Small intestine (tissue), 7 donors: ENCODE results near the gene KIRREL3. TPM values are rescaled to one million over a fixed set of nuclear protein-coding genes. Genes with fewer than 3 reads are reported as not detected.

Experiments used
- DNase-seq, 2 donors: peaks; one replicate each; pipeline versions ENCODE4 v3.0.0 to v3.0.0-alpha.2; 2013
- FAIRE-seq: peaks from 2 replicates; lab custom pipeline; 2012; peaks lifted over from hg19 to GRCh38; lab: Jason Lieb, UNC
- H3K27ac ChIP-seq, 3 donors: one replicate each; pipeline ENCODE4 v1.5.1; 2013; ENCODE audit warnings: low read length in 2 of 3, mild to moderate bottlenecking in 2 of 3, control low read depth in 1 of 3, inconsistent platforms in 1 of 3, low read depth in 1 of 3, moderate library complexity in 1 of 3
- H3K27me3 ChIP-seq, 3 donors: one replicate each; pipeline ENCODE4 v1.6.1; 2013; ENCODE audit warnings: low read length in 3 of 3, inconsistent platforms in 1 of 3; ENCODE audit not compliant: control insufficient read depth in 3 of 3, insufficient read depth in 3 of 3
- H3K36me3 ChIP-seq, 3 donors: one replicate each; pipeline ENCODE4 v1.6.1; 2013; ENCODE audit warnings: low read length in 3 of 3, inconsistent platforms in 1 of 3, low read depth in 1 of 3, mild to moderate bottlenecking in 1 of 3, moderate library complexity in 1 of 3; ENCODE audit not compliant: control insufficient read depth in 3 of 3, insufficient read depth in 2 of 3
- H3K4me1 ChIP-seq, 3 donors: one replicate each; pipeline ENCODE4 v1.6.1; 2013; ENCODE audit warnings: low read length in 2 of 3, inconsistent platforms in 1 of 3, low read depth in 1 of 3, mild to moderate bottlenecking in 1 of 3, moderate library complexity in 1 of 3; ENCODE audit not compliant: control insufficient read depth in 3 of 3, insufficient read depth in 2 of 3
- H3K4me3 ChIP-seq, 3 donors: one replicate each; pipeline ENCODE4 v1.5.1; 2013; ENCODE audit warnings: low read length in 3 of 3, control low read depth in 1 of 3, inconsistent platforms in 1 of 3, low read depth in 1 of 3, mild to moderate bottlenecking in 1 of 3, moderate library complexity in 1 of 3
- H3K9me3 ChIP-seq, 2 donors: one replicate each; pipeline ENCODE4 v1.6.1; 2013; ENCODE audit warnings: low read depth in 1 of 2, low read length in 1 of 2; ENCODE audit not compliant: control insufficient read depth in 2 of 2, insufficient read depth in 1 of 2
- WGBS, 3 donors: extraction: QIAGEN DNeasy Blood & Tissue Kit; methylation state at CpG; one replicate each; pipeline ENCODE4 v1.1.7; 2013; 5-methylcytosine and 5-hydroxymethylcytosine counted together
- polyA plus RNA-seq, 4 donors: library from polyadenylated mRNA; stranded (reverse) in 3 of 4; unstranded in 1 of 4; fragments of 200-250 nt in 3 of 4; fragments of 120-200 nt in 1 of 4; gene quantifications; one replicate each; pipeline versions ENCODE4 v1.2.1 to v1.2.3, GENCODE V29; 2013
- donor health status: healthy with polysubstance abuse.
- donor health status: control.
- donor health status: control.
- donor health status: Bipolar disorder and iron deficiency.
- donor health status: healthy.

The KIRREL3 gene
- polyA plus RNA-seq, 4 donors, result 0.18 to 0.61 TPM; not detected in 2

GRCh38 chr11:126460417-126461095, 540.0 kb downstream of the KIRREL3 start:
- FAIRE-seq (no peak), DNase-seq (no peak)
- 62 to 82% (median 65%) methylated on average over 15 of the region's 15 CpGs for WGBS, 3 donors
- Histone ChIP-seq H3K27ac (no peak overlapping the region), H3K4me3 (no peak overlapping the region), H3K36me3 (no peaks in the 10 kb centered on the region), H3K9me3 (peaks cover 0 to 3% of the 10 kb centered on the region in 2 donors), H3K4me1 (no peaks in the 10 kb centered on the region), H3K27me3 (peaks cover 0 to 20% (median 0%) of the 10 kb centered on the region in 3 donors)

- Histone ChIP-seq H3K27me3 (peaks cover 0 to 15% (median 0%) of the 10 kb centered on the region in 3 donors), H3K9me3 (peaks cover 0 to 3% of the 10 kb centered on the region in 2 donors), H3K4me3 (no peak overlapping the region), H3K27ac (no peak overlapping the region), H3K4me1 (no peaks in the 10 kb centered on the region), H3K36me3 (no peaks in the 10 kb centered on the region)
- WGBS, 3 donors, result 60 to 65% (median 61%) methylated on average over 10 of the region's 10 CpGs
- no peak for DNase-seq
- no peak for FAIRE-seq
Measured at GRCh38 chr11:126459691-126460281, 540.8 kb downstream of the KIRREL3 start.

GRCh38 chr11:126457817-126458216, 542.8 kb downstream of the KIRREL3 start:
- Histone ChIP-seq H3K4me3 (no peak overlapping the region), H3K27me3 (peaks cover 0 to 14% (median 0%) of the 10 kb centered on the region in 3 donors), H3K27ac (no peak overlapping the region), H3K9me3 (no peaks in the 10 kb centered on the region), H3K36me3 (no peaks in the 10 kb centered on the region), H3K4me1 (no peaks in the 10 kb centered on the region)
- DNase-seq (no peak), FAIRE-seq (no peak)
- 60 to 77% (median 77%) methylated on average over 8 of the region's 8 CpGs for WGBS, 3 donors

- Histone ChIP-seq H3K27me3 (peaks cover 0 to 22% (median 0%) of the 10 kb centered on the region in 3 donors), H3K4me1 (no peaks in the 10 kb centered on the region), H3K27ac (no peak overlapping the region), H3K9me3 (no peaks in the 10 kb centered on the region), H3K4me3 (no peak overlapping the region), H3K36me3 (no peaks in the 10 kb centered on the region)
- 65 to 78% (median 72%) methylated on average over 20 of the region's 20 CpGs for WGBS, 3 donors
- no peak for DNase-seq
- FAIRE-seq, result no peak
Measured at GRCh38 chr11:126456783-126457542, 543.6 kb downstream of the KIRREL3 start.

GRCh38 chr11:126456089-126456488, 544.5 kb downstream of the KIRREL3 start:
- DNase-seq (no peak), FAIRE-seq (no peak)
- no peak overlapping the region for H3K4me3 ChIP-seq
- 81 to 89% (median 84%) methylated on average over 15 of the region's 15 CpGs for WGBS, 3 donors
- no peaks in the 10 kb centered on the region for H3K4me1 ChIP-seq
- peaks cover 0 to 24% (median 0%) of the 10 kb centered on the region in 3 donors for H3K27me3 ChIP-seq
- no peaks in the 10 kb centered on the region for H3K36me3 ChIP-seq
- H3K27ac ChIP-seq, result no peak overlapping the region
- H3K9me3 ChIP-seq, result no peaks in the 10 kb centered on the region

GRCh38 chr11:126452241-126453101, 548.1 kb downstream of the KIRREL3 start:
- H3K4me1 ChIP-seq, result no peaks in the 10 kb centered on the region
- peaks cover 0 to 15% (median 0%) of the 10 kb centered on the region in 3 donors for H3K27me3 ChIP-seq
- no peak for FAIRE-seq
- DNase-seq, result no peak
- 48 to 52% (median 48%) methylated on average over 22 to 24 of the region's 24 CpGs for WGBS, 3 donors
- H3K4me3 ChIP-seq, result no peak overlapping the region
- H3K9me3 ChIP-seq, result no peaks in the 10 kb centered on the region
- no peaks in the 10 kb centered on the region for H3K36me3 ChIP-seq
- no peak overlapping the region for H3K27ac ChIP-seq

GRCh38 chr11:126451211-126451802, 549.3 kb downstream of the KIRREL3 start:
- Histone ChIP-seq H3K4me3 (no peak overlapping the region), H3K4me1 (no peaks in the 10 kb centered on the region), H3K9me3 (no peaks in the 10 kb centered on the region), H3K27ac (no peak overlapping the region), H3K27me3 (peaks cover 0 to 15% (median 0%) of the 10 kb centered on the region in 3 donors), H3K36me3 (no peaks in the 10 kb centered on the region)
- no peak for DNase-seq
- no peak for FAIRE-seq
- WGBS, 3 donors, result 89 to 94% (median 94%) methylated on average over 15 of the region's 15 CpGs
